ENCODE results near the gene MDC1.

DNA sequence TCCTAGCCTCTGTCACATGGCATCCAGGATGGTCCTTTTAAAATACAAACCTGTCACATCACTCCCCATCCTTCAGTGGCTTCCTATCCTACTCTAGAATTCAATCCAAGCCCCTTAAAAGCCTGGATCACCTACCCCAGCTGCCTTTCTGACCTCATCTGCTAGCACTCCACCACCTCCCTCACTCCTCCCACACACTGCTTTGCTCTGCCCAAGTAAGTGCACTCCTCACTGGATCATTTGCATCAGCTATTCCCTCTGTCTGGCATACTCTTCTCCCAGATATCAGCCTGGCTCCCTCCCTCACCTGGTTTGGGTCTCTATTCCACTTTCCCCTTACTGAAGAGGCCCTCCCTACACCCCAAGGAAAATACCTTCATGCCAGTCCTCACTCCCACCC, 59.6 kb downstream of the MDC1 start:
- TF ChIP-seq, protein P1, sequence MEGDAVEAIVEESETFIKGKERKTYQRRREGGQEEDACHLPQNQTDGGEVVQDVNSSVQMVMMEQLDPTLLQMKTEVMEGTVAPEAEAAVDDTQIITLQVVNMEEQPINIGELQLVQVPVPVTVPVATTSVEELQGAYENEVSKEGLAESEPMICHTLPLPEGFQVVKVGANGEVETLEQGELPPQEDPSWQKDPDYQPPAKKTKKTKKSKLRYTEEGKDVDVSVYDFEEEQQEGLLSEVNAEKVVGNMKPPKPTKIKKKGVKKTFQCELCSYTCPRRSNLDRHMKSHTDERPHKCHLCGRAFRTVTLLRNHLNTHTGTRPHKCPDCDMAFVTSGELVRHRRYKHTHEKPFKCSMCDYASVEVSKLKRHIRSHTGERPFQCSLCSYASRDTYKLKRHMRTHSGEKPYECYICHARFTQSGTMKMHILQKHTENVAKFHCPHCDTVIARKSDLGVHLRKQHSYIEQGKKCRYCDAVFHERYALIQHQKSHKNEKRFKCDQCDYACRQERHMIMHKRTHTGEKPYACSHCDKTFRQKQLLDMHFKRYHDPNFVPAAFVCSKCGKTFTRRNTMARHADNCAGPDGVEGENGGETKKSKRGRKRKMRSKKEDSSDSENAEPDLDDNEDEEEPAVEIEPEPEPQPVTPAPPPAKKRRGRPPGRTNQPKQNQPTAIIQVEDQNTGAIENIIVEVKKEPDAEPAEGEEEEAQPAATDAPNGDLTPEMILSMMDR (IDR thresholded peaks at IDR 0.05 in 2 of 3, conservative IDR thresholded peaks at IDR 0.05 in 1 of 3; ENCODE audit: borderline replicate concordance in 1 of 3, insufficient read depth in 1 of 3, low read depth in 2 of 3, low read length in 2 of 3), result no peak
- TF ChIP-seq POLR2AphosphoS5 (IDR thresholded peaks at IDR 0.05; ENCODE audit: low read depth, low read length) (no peak), TCF7L2 (IDR thresholded peaks at IDR 0.05; ENCODE audit: borderline replicate concordance, extremely low read depth, insufficient read depth, insufficient read length) (no peak), POLR2A (IDR thresholded peaks at IDR 0.05; ENCODE audit: borderline replicate concordance, extremely low read depth, insufficient read depth, insufficient read length) (no peak), ELF1 (IDR thresholded peaks at IDR 0.05; ENCODE audit: borderline replicate concordance, low read depth) (no peak), SIN3A (IDR thresholded peaks at IDR 0.05; ENCODE audit: low read depth) (no peak), EZH2 (IDR thresholded peaks at IDR 0.05) (no peak), YY1 (IDR thresholded peaks at IDR 0.05; ENCODE audit: extremely low read depth, insufficient replicate concordance, low read depth, low read length) (no peak), JUND (IDR thresholded peaks at IDR 0.05) (no peak)
- TF ChIP-seq, protein P2, sequence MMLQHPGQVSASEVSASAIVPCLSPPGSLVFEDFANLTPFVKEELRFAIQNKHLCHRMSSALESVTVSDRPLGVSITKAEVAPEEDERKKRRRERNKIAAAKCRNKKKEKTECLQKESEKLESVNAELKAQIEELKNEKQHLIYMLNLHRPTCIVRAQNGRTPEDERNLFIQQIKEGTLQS (IDR thresholded peaks at IDR 0.05), result no peak
- TF ChIP-seq, protein P3, sequence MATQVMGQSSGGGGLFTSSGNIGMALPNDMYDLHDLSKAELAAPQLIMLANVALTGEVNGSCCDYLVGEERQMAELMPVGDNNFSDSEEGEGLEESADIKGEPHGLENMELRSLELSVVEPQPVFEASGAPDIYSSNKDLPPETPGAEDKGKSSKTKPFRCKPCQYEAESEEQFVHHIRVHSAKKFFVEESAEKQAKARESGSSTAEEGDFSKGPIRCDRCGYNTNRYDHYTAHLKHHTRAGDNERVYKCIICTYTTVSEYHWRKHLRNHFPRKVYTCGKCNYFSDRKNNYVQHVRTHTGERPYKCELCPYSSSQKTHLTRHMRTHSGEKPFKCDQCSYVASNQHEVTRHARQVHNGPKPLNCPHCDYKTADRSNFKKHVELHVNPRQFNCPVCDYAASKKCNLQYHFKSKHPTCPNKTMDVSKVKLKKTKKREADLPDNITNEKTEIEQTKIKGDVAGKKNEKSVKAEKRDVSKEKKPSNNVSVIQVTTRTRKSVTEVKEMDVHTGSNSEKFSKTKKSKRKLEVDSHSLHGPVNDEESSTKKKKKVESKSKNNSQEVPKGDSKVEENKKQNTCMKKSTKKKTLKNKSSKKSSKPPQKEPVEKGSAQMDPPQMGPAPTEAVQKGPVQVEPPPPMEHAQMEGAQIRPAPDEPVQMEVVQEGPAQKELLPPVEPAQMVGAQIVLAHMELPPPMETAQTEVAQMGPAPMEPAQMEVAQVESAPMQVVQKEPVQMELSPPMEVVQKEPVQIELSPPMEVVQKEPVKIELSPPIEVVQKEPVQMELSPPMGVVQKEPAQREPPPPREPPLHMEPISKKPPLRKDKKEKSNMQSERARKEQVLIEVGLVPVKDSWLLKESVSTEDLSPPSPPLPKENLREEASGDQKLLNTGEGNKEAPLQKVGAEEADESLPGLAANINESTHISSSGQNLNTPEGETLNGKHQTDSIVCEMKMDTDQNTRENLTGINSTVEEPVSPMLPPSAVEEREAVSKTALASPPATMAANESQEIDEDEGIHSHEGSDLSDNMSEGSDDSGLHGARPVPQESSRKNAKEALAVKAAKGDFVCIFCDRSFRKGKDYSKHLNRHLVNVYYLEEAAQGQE (IDR thresholded peaks at IDR 0.05; ENCODE audit: low read depth), result no peak
